Smooth muscle cell (in vitro differentiated cells): ENCODE data around the gene COL9A2. TPM values are rescaled to one million over a fixed set of nuclear protein-coding genes. Genes with fewer than 3 reads are reported as not detected.

Source experiments
- polyA plus RNA-seq: library from polyadenylated mRNA; unstranded; fragments of >200 nt; fragmentation: Nextera tagmentation; extraction: Ambion mirVana; gene quantifications from 2 replicates; pipeline ENCODE4 v1.2.1, GENCODE V29; 2016
- total RNA-seq: library from RNA; depleted of rRNA; stranded (reverse); fragments of >200 nt; gene quantifications from 2 replicates; pipeline ENCODE4 v1.2.3, GENCODE V29; 2014

Gene COL9A2
- total and polyA plus RNA-seq, 2 experiments from 2014 or later, result 8.0 to 24.5 TPM

Other genes with a start within 250 kb of the COL9A2 start
- 66.3 and 85.6 TPM in 2 replicates for gene PPT1, start 220.0 kb downstream of the COL9A2 start, total RNA-seq
- 72.4 and 72.5 TPM in 2 replicates for gene PPT1, start 220.0 kb downstream of the COL9A2 start, polyA plus RNA-seq
- 35.2 and 39.6 TPM in 2 replicates for gene RLF, start 155.9 kb downstream of the COL9A2 start, total RNA-seq
- 7.3 and 8.2 TPM in 2 replicates for gene RLF, start 155.9 kb downstream of the COL9A2 start, polyA plus RNA-seq
- gene TMCO2, start 69.3 kb downstream of the COL9A2 start, total RNA-seq, result not detected in 2 replicates
- gene TMCO2, start 69.3 kb downstream of the COL9A2 start, polyA plus RNA-seq, result not detected in 2 replicates
- gene ZMPSTE24, start 59.0 kb downstream of the COL9A2 start, total RNA-seq, result 48.9 and 53.3 TPM in 2 replicates
- 28.8 and 29.8 TPM in 2 replicates for gene ZMPSTE24, start 59.0 kb downstream of the COL9A2 start, polyA plus RNA-seq
- 16.0 and 18.4 TPM in 2 replicates for gene SMAP2, start 56.4 kb upstream of the COL9A2 start, total RNA-seq
- gene SMAP2, start 56.4 kb upstream of the COL9A2 start, polyA plus RNA-seq, result 22.5 and 29.7 TPM in 2 replicates
- gene ZFP69B, start 133.2 kb upstream of the COL9A2 start, total RNA-seq, result 6.5 and 6.8 TPM in 2 replicates
- gene ZFP69B, start 133.2 kb upstream of the COL9A2 start, polyA plus RNA-seq, result 1.5 and 4.3 TPM in 2 replicates
- 2.1 and 2.6 TPM in 2 replicates for gene ZFP69, start 160.0 kb upstream of the COL9A2 start, total RNA-seq
- gene ZFP69, start 160.0 kb upstream of the COL9A2 start, polyA plus RNA-seq, result 0.97 and 4.3 TPM in 2 replicates
- gene EXO5, start 191.5 kb upstream of the COL9A2 start, total RNA-seq, result 9.4 and 10.4 TPM in 2 replicates
- 7.1 and 9.1 TPM in 2 replicates for gene EXO5, start 191.5 kb upstream of the COL9A2 start, polyA plus RNA-seq
- 6.8 and 8.0 TPM in 2 replicates for gene ZNF684, start 214.4 kb upstream of the COL9A2 start, total RNA-seq
- gene ZNF684, start 214.4 kb upstream of the COL9A2 start, polyA plus RNA-seq, result 2.7 and 5.5 TPM in 2 replicates